GM12873 (cell line): ENCODE measurements around the gene AFDN.

ENCODE experiments used
- TF ChIP-seq, protein P1 (sequence below): IDR thresholded peaks from 2 replicates; pipeline ENCODE4 v1.5.1; 2012; ENCODE audit warnings: low read depth, mild to moderate bottlenecking, moderate library complexity, low read length, control low read depth; ENCODE audit not compliant: insufficient read depth; ENCODE audit errors: missing control alignments

The AFDN gene

DNA sequence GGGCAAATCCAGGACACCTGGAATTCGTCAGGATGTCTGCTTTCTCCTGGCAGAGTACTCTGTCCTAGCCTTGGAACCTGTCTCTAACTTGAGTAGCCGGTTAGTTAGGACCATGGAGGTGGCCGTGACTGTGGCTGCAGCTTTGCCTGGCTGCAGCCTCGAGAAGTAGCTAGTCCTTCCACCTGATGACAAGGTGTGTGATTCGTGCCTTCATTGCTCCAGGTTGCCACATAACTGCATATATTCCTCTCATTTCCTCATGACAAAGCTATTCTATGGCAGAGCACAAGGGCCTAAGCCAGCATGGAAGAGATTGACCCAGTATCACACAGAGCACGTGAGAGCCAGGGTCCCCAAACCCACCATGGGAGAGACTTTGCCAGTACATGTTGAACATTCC is 130.9 kb downstream of the AFDN start:
- TF ChIP-seq, protein P1, sequence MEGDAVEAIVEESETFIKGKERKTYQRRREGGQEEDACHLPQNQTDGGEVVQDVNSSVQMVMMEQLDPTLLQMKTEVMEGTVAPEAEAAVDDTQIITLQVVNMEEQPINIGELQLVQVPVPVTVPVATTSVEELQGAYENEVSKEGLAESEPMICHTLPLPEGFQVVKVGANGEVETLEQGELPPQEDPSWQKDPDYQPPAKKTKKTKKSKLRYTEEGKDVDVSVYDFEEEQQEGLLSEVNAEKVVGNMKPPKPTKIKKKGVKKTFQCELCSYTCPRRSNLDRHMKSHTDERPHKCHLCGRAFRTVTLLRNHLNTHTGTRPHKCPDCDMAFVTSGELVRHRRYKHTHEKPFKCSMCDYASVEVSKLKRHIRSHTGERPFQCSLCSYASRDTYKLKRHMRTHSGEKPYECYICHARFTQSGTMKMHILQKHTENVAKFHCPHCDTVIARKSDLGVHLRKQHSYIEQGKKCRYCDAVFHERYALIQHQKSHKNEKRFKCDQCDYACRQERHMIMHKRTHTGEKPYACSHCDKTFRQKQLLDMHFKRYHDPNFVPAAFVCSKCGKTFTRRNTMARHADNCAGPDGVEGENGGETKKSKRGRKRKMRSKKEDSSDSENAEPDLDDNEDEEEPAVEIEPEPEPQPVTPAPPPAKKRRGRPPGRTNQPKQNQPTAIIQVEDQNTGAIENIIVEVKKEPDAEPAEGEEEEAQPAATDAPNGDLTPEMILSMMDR = no peak

DNA sequence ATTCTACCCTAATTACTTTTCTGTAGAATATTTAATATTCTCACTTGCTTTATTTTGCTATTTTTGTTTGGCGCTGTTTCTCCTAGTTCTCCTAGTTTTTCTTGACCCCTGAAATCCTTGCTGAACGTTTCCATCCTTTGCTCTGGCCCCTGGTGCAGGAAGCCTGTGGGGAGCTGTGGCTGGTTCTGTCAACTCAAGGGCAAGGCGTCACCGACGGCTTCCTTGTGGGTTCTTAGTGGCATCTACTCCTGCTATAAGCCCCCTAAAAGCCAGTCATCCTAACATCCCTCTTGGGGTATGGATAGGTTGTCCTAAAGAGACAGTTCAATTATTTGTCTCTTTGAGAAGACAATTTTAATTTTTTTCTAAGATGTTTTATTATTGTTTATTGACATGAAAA is 133.9 kb downstream of the AFDN start:
- TF ChIP-seq, protein P1 = no peak

DNA sequence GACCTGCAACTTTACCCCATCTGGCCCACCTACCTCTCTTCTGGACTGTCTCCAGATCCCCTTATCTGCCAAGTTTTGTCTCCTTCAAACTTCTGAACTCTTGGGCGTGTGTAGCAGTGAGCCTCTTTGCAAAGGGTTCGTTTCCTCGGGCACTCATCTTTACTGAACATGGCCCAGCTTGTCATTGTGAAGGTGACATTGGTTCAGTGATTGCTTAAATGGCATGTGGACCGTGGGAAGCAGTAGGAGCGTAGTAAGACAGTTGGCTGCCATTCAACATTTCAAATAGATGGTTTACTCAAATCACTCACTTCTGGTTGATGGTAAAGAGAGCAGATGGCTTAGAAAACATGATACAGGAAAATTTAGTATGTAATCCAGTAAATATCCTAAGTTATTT is 136.0 kb downstream of the AFDN start:
- TF ChIP-seq, protein P1 = no peak

DNA sequence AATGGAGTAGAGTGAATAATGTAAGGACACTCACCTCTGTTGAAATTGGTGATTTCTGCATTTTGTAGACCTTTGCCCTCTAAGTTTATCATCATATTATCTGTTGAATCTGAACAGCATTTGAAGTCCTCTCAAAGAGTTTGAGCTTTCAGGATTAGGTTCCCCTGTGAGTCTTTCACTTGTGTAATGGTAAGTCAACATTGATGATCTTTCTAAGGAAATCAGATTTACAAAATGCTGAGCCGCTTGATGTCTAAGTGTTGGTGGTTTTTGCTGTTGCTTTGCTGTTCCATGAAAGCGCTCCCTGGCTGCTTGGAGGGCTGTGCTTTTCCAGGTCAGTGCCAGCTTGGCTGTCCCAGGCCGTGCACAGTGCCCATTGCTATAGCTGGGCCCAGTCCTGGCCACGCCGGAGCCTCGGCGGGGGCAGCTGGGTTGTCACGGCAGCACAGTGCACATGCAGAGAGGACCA is 136.9 kb downstream of the AFDN start:
- TF ChIP-seq, protein P1 = no peak

DNA sequence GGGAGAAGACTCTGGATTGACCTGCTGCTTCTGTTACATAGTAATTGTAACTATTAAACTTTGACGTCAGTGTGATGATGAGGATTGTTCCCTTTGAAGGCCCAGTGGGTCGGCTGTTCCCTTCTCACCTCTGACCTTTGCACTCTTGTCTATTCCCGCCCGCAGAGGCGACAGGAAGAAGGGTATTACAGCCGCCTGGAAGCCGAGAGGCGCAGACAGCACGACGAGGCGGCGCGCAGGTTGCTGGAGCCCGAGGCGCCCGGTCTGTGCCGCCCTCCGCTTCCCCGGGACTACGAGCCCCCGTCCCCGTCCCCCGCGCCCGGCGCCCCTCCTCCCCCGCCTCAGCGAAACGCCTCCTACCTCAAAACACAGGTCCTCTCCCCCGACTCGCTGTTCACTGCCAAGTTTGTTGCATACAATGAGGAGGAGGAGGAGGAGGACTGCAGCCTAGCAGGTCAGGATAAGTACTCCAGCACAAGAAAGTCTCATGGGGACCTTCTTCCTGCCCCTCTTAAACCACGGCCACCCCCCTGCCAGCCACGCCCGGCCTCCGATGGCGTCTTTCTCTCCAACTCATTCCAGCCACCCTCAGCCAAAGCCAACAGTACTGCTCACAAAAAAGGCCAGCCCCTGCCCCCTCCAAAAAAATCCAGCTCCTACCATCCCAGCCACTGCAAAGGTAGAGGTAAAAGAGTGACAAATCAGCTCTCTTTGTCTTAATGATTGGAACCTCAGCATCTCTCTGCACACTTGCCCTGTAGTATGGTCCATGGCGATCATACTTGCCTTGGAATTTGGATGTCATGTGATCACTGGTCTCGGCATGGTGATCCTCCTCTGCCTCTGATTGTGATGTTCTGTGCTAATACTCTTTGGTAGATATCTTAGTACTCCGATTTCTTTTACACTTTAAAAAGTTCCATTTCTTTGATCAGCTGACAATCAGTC is 139.2 kb downstream of the AFDN start:
- TF ChIP-seq, protein P1 = no peak

DNA sequence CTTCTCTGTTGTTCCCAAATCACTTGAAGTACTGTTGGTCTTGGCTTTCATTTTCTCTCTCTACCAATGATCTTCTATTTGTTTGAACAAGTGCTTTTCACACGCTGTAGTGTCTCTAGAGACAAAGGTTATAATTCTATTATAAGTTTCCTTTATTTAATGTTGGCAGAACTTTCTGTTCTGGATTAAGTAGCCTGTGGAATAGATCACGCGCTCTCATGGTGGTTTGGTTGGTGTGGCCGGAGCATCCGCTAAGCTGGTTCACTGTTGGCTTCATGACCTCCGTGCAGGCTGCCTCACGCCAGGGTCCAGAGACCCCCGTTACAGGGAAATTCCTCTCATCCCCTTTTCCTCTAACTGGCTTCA is 139.8 kb downstream of the AFDN start:
- TF ChIP-seq, protein P1 = no peak

DNA sequence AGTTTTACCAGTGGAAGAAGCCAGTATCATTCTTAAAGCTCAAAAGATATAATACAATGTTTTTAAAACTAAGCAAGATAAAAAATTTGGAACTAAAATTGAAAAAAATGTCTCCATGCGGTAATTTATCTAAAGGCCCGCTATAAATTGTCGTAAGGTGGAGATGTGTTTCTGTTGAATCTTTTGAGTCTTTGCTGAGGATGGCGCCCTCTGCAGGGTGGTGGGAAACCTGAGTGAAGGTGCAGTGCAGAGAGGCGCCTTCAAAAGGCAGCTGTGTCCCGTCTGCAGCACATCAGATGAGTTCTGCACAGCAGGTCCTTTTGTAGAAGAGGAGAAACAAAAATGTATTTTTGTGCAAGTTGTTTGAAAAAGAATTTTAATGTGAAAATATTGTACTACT is 141.4 kb downstream of the AFDN start:
- TF ChIP-seq, protein P1 = peak; percentile 53
